Calu3 (cell line): ENCODE data around the gene NDUFB2. TPM values are rescaled to one million over a fixed set of nuclear protein-coding genes. Genes with fewer than 3 reads are reported as not detected.

Source experiments
- BruUV-seq: library from RNA; stranded (reverse); fragments of 400-500 nt; replicated peaks from 2 replicates; lab custom pipeline; 2021; lab: Mats Ljungman, UMichigan
- CTCF ChIA-PET: fragments of 300-600 bp; sonication (Branson Sonifier 250); formaldehyde crosslinking; loops from one replicate; lab custom pipeline; 2022; ENCODE audit warnings: antibody characterized with exemption; lab: Charles Lee
- DNase-seq: peaks from one replicate; pipeline ENCODE4 v3.0.0; 2022
- H3K27ac Mint-ChIP-seq: one replicate; pipeline ENCODE4 v1.8.0; 2022; ENCODE audit warnings: mixed read lengths; ENCODE audit not compliant: unreplicated experiment
- H3K27me3 Mint-ChIP-seq: one replicate; pipeline ENCODE4 v1.8.0; 2022; ENCODE audit warnings: mixed read lengths; ENCODE audit not compliant: unreplicated experiment
- H3K36me3 Mint-ChIP-seq: one replicate; pipeline ENCODE4 v1.8.0; 2022; ENCODE audit warnings: mild to moderate bottlenecking, moderate library complexity, mixed read lengths; ENCODE audit not compliant: insufficient read depth, unreplicated experiment
- H3K4me1 Mint-ChIP-seq: one replicate; pipeline ENCODE4 v1.8.0; 2022; ENCODE audit warnings: mild to moderate bottlenecking, low read depth, mixed read lengths; ENCODE audit not compliant: unreplicated experiment
- H3K4me3 Mint-ChIP-seq: one replicate; pipeline ENCODE4 v1.8.0; 2022; ENCODE audit warnings: mild to moderate bottlenecking, low read depth, moderate library complexity, mixed read lengths; ENCODE audit not compliant: unreplicated experiment
- H3K9me3 Mint-ChIP-seq: one replicate; pipeline ENCODE4 v1.8.0; 2022; ENCODE audit warnings: low read depth, mixed read lengths; ENCODE audit not compliant: unreplicated experiment
- intact Hi-C: fragments of 100-400 bp; cut with micrococcal nuclease; formaldehyde crosslinking; loops from one replicate; pipeline ENCODE4 v1.10.0; 2022; ENCODE audit not compliant: unreplicated experiment
- total RNA-seq: library from RNA; stranded (reverse); gene quantifications from 2 replicates; pipeline ENCODE4 v1.2.3, GENCODE V29; 2022
- TF ChIP-seq, protein P1 (sequence below): fragments of 200-600 bp; IDR thresholded peaks from one replicate; pipeline ENCODE4 v1.8.0; 2022; ENCODE audit warnings: antibody characterized with exemption; ENCODE audit not compliant: unreplicated experiment

The NDUFB2 gene
- total RNA-seq, 1 experiment from 2014 or later = 128 TPM

DNA sequence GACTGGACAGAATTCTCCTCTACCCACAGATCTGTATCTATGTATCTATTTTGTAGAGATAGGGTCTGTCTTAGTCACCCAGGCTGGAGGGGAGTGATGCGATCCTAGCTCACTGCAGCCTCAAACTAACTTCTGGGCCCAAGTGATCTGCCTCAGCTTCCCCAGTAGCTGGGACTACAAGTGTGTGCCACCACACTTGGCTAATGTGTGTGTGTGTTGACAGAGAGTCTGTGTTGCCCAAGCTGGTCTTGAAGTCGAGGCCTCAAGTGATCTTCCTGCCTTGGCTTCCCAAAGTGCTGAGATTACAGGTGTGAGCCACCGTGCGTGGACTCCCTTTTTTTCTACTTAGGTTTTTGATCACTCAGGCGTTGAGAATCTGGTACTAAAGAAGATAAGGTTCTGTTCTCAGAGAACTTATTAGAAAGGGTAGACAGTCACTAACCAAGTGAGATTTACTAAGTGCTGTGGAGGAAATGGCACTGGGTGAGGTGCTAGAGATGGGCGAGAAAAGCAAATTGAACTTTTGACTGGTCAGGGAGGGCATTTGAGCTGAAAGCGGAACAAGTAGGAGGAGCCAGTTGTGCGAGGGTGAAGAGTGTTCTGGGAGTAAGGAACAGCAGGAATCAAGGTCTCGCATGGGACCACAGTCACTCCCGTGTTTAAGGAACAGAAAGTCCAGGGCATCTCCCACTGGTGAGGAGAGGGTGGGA is 18.0 kb downstream of the NDUFB2 start:
- H3K9me3 Mint-ChIP-seq = peaks cover 8% of the 10 kb centered on the region
- H3K27ac Mint-ChIP-seq = no peak overlapping the region
- H3K36me3 Mint-ChIP-seq = no peaks in the 10 kb centered on the region
- intact Hi-C loops = no loop called here
- BruUV-seq = no TSS peak
- no peak for DNase-seq
- no peaks in the 10 kb centered on the region for H3K27me3 Mint-ChIP-seq
- H3K4me1 Mint-ChIP-seq = no peaks in the 10 kb centered on the region
- CTCF ChIA-PET = no interaction called here
- TF ChIP-seq, protein P1, sequence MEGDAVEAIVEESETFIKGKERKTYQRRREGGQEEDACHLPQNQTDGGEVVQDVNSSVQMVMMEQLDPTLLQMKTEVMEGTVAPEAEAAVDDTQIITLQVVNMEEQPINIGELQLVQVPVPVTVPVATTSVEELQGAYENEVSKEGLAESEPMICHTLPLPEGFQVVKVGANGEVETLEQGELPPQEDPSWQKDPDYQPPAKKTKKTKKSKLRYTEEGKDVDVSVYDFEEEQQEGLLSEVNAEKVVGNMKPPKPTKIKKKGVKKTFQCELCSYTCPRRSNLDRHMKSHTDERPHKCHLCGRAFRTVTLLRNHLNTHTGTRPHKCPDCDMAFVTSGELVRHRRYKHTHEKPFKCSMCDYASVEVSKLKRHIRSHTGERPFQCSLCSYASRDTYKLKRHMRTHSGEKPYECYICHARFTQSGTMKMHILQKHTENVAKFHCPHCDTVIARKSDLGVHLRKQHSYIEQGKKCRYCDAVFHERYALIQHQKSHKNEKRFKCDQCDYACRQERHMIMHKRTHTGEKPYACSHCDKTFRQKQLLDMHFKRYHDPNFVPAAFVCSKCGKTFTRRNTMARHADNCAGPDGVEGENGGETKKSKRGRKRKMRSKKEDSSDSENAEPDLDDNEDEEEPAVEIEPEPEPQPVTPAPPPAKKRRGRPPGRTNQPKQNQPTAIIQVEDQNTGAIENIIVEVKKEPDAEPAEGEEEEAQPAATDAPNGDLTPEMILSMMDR = no peak
- no peak overlapping the region for H3K4me3 Mint-ChIP-seq

DNA sequence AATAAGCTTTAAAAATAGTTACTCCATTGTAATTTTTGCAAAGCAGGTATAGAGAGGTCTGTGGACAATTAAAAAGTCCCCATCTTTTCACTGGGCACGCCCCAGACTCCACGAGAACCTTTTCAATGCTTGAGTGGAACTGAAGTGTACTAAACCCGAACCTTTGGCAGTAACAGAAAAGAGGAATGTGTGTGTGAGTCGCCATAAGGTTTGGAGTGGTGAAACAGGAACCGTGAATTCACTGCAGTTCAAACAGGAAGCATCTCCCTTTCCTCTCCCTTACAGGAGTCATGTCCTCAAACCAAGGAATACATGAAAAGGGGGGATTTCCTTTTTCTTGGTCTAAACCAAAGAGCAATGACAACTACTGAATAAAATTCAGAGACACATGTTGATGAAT is 23.2 kb downstream of the NDUFB2 start:
- BruUV-seq = no TSS peak
- intact Hi-C loops = no loop called here
- no peak overlapping the region for H3K27ac Mint-ChIP-seq
- no peak for DNase-seq
- TF ChIP-seq, protein P1 = no peak
- H3K9me3 Mint-ChIP-seq = no peaks in the 10 kb centered on the region
- no peaks in the 10 kb centered on the region for H3K27me3 Mint-ChIP-seq
- no peak overlapping the region for H3K4me3 Mint-ChIP-seq
- no peaks in the 10 kb centered on the region for H3K36me3 Mint-ChIP-seq
- no peaks in the 10 kb centered on the region for H3K4me1 Mint-ChIP-seq
- CTCF ChIA-PET = no interaction called here

DNA sequence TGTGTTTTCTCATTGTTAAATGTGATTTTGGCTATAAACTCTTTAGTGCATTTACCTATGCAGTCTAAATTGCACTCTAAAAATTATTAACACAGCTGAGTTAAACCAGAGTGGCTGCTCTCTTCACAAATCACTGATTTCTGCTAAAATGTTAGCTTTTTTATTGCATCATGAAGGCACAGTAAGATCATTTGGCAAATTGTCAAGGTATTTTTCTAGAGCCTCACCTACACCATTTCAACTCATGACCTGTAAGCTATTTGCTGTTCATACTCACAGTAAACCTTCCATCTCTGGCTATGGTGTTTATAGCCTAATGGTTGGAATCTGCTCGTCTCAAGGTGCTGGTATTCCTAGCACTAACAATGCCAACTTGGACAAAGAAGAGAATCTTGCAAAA is 25.7 kb downstream of the NDUFB2 start:
- TF ChIP-seq, protein P1 = no peak
- no TSS peak for BruUV-seq
- CTCF ChIA-PET = no interaction called here
- H3K4me1 Mint-ChIP-seq = no peaks in the 10 kb centered on the region
- DNase-seq = no peak
- no peaks in the 10 kb centered on the region for H3K36me3 Mint-ChIP-seq
- intact Hi-C loops = no loop called here
- no peaks in the 10 kb centered on the region for H3K27me3 Mint-ChIP-seq
- H3K27ac Mint-ChIP-seq = no peak overlapping the region
- H3K4me3 Mint-ChIP-seq = no peak overlapping the region
- no peaks in the 10 kb centered on the region for H3K9me3 Mint-ChIP-seq

DNA sequence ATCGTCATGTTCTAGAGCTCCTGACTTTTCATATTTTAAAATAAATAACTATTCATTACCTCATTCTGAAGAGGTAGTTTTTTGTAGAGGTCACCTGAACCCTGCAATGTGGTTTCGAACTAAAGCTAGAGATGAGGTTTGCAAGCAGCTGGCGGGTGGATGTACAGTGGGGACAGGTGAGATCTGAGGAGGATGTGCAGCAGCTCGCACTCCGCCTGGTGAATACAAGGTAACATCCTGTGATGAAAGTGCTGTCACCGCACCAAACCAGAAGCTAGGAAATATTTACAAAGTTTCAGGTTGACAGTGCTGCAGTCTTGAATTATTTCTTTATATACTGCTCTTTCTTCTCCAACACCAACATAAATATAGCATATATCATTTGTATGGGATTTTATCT is 26.5 kb downstream of the NDUFB2 start:
- BruUV-seq = no TSS peak
- CTCF ChIA-PET = no interaction called here
- Mint-ChIP-seq H3K4me1 (no peaks in the 10 kb centered on the region), H3K4me3 (no peak overlapping the region), H3K9me3 (no peaks in the 10 kb centered on the region), H3K36me3 (no peaks in the 10 kb centered on the region), H3K27me3 (no peaks in the 10 kb centered on the region), H3K27ac (no peak overlapping the region)
- intact Hi-C loops = no loop called here
- TF ChIP-seq, protein P1 = no peak
- no peak for DNase-seq
